HG02642 (cell line): ENCODE results near the gene EML6.

Experiments used
- ATAC-seq: cut with Tn5 transposase; IDR thresholded peaks from one replicate; pipeline ENCODE4 v1.9.1; 2021; ENCODE audit warnings: mild to moderate bottlenecking; ENCODE audit not compliant: unreplicated experiment, poor library complexity

Gene EML6

GRCh38 chr2:54902763-54903162 is 179.3 kb downstream of the EML6 start:
- no peak for ATAC-seq

DNA sequence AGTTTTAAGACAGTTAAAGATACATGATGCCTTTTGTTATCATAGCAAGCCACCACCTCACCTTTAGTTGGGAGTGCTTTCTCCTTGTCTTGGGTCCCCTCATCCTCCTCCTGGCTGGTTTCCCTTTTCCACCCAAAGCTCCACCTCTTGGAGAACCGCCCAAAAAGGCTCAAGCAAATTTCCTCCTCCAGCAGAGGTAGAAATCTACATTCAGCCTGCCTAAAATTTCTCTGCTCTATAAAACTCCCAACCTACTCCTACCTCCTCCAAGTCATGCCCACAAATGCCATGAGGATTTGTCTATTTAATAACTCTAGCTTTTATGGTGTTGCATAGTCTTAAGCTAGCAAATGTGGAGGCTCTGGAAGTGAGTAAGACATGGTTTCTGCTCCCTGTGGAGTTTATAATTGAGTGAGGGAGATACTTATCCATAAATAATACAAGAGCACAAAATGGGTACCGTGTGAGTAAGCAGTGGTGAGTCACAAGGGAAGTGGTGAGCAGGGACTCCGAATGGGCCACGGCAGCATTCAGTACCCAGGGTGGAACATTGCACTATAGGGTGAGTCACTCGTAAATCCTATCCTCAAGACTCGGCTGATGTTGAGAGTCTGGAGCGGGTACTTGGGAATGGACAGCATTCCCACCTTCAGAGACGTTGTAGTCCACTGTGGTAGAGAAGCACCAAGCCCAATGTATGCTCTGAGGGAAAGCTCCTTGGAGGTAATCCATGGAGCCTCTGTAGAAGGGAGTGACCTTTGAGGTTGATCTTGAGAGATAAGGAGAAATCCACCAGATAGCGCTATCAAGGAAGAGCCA is 180.5 kb downstream of the EML6 start:
- no peak for ATAC-seq

DNA sequence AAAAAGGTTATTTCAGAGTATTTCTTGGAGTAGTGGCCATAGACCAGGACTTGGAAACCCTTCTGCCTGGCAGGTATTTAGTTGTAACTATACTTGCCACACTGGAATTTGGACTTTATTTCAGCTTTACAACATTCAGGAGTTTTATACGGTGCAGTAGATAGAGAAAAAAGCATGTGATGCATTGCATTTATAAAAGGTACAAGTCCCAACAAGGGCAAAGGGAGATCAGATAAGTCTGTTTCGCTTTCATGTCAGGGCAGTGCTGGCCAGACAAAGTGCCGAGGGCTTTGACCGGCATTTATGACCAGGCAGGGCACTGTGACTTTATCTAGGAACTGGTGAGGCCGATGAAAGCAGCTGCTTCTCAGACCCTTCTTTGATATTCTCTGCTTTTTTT is 181.4 kb downstream of the EML6 start:
- no peak for ATAC-seq

DNA sequence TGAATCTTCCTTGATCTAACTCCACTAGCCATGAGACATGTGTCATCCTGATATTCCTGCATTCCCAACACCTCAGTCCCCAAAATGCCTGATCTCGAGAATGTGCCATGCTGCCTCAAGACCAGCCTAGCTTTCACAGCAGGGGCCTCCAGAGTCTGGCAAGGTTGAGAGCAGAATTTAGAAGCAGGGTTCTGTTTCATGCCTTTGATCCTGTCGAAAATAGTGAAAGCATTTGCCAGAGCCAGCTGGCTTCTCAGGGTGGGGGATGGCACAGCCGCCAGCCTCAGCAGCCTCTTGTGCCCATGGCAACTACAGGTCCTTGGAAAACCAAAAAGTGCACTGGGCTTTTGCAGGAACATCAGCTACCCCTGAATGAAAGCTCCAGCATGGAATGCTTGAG is 183.3 kb downstream of the EML6 start:
- ATAC-seq = no peak

DNA sequence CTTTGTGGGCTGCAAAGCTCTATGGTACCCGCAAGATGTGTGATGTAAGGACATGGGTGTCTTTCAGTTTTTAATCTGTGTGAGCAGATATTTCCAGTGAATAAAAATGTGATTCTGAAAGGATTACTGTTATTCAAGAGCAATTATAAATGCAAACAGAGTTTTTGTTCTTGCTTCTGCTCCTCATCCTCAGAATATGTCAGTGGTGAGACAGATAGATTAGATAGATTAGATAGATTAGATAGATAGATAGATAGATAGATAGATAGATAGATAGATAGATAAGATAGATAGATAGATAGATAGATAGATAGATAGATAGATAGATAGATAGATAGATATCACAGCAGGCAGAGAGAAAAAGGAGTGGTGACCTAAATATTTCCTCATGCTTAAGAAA is 184.2 kb downstream of the EML6 start:
- no peak for ATAC-seq

DNA sequence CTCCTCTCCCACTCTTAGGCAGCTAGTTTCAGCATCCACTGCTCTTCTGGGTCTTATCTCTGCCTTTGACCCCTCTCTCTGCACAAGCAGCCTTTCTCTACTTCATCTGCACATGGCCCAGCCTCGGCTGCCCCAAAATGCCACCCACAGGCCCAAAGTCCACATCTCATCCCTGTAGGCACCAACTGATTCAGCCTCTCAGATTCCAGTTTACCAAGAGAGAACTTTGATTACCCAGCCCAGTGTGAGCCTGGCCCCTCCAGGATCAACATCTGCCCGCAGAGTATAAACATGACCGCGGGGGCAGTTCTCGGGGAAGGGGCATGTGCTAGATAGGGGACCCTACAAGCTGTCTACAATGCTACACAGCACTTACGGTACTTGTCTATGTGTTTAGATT is 185.1 kb downstream of the EML6 start:
- ATAC-seq = no peak

DNA sequence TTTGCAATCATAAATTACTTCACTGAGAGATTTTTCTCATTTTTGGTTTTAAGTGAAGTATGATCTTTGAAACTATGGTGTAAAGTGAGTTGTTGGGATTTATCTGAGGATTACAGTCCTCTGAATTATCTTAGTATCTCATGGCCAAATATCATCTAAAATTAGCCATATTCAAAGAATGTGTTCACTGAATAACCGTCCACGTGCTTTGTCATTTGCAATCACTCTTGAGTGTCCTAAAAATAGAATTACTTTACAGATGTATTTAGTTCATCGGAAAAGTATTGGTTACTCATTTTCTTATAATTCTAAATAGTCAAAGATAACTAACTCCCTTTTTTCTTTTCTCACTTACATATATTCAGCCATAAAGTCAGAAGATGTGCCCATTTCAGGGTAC is 185.5 kb downstream of the EML6 start:
- ATAC-seq = no peak

DNA sequence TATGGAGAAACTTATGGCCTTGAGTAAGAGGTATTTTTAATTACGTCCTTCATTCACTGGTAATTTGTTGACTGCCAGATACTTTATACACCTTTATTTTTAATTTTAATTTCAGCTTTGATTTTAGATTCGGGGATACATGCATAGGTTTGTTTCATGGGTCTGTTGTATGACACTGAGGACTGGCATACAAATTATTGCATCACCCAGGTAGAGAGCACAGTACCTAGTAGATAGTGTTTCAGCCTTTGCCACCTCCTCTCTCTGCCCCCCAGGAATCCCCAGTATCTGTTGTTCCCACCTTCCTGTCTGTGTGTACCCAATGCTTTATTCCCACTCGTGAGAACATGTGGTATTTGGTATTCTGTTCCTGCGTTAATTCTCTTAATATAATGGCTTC is 188.8 kb downstream of the EML6 start:
- no peak for ATAC-seq

- no peak for ATAC-seq
These were observed 189.4 kb downstream of the EML6 start for GRCh38 chr2:54912893-54913292.

DNA sequence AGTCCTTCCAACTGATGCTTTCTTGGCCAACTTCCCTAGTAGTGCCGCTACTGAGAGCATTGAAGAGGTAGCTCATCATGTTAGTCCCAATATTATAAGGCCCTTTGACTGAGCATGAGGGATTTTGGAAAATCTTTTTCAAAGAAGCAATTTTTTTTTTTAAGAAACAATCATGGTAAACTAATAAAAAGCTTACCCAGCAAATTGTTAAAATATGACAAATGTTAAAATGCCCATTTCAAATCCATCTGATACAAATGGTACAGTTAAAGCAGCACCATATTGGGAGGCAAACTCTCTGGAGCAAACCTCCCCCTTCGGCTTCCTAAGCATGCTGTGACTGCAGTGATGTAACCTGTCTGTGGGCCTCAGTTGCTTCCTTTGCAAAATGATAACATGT is 191.2 kb downstream of the EML6 start:
- no peak for ATAC-seq

DNA sequence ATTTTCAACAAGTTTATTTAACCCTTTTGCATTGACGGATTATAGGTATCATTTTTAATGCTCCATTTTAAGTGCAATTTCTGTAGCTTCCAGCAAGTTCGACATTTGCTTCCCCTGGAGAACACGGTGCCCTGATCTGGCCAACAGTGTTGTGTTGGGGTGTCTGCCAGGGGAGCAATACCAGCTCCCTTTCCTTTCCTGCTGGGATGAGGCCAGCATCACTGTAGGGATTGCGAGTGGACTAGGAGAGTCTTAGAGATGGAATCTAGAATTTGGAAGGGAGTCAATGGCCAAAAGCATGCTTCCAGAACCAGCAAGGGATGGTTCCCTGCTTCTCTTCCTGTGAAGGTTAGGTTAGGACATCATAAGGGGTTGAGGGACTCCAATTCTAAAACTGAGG is 191.6 kb downstream of the EML6 start:
- no peak for ATAC-seq

GRCh38 chr2:54916637-54917036 is 193.2 kb downstream of the EML6 start:
- ATAC-seq = no peak

DNA sequence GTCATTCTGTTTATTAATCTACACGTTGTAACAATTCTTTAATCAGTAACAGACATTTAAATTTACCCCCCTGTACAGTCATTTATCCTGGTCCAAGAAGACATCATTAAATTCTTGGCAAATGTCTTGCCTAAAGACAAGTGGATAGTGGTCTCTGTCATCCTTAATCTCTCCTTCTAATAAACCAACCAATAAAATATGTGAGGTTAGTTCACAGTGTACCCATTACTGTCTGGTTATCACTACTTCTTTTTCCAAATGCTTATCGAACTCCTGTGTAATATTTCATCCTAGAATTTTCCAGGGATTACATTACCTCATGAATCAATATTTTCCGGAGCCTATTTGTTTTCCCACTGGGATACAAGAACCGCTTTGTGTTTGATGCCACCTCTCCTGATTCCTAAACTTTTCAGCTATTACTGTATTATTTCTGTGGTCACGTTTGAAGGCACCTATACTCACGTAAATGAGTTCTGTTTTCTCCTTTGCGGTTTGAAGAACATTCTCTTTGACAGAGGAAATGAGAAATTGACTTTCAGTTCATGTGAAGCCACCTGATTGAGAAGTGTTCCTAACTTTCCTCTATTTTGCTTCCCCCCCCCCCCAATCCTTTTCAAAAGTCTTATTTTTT is 195.3 kb downstream of the EML6 start:
- ATAC-seq = no peak

GRCh38 chr2:54920660-54921059 is 197.2 kb downstream of the EML6 start:
- no peak for ATAC-seq

DNA sequence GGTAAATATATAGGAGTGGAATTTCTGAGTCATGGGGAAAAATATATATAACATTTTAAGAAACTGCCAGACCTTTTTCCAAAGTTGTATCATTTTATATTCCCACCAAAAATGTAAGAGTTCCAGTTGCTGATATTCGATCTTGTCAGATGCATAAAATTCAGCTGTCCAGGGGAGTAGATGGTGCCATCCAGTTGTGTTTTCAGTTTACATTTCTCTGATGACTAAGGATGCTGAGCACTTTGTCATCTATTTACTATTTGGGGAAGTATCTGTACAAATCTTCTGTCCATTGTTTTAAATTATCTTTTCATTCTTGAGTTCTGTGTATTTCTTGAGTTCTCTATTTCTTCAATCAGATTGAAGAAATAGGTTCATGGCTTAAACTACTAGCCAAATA is 200.7 kb downstream of the EML6 start:
- no peak for ATAC-seq

DNA sequence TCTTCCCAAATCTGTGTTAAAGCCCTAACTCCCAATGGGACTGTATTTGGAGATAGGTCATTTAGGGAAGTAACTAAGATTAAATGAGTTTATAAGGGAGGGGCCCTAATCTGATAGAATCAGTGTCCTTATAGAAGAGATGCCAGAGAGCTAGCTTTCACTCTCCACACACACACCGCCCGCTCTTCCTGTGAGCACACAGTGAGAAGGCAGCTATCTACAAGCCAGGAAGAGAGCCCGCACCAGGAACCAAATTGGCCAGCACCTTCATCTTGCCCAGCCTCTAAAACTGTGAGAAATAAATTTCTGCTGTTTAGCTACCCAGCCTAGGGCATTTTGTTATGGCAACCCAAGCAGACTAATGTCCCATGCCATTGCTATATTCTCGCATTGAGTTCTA is 201.6 kb downstream of the EML6 start:
- ATAC-seq = no peak

DNA sequence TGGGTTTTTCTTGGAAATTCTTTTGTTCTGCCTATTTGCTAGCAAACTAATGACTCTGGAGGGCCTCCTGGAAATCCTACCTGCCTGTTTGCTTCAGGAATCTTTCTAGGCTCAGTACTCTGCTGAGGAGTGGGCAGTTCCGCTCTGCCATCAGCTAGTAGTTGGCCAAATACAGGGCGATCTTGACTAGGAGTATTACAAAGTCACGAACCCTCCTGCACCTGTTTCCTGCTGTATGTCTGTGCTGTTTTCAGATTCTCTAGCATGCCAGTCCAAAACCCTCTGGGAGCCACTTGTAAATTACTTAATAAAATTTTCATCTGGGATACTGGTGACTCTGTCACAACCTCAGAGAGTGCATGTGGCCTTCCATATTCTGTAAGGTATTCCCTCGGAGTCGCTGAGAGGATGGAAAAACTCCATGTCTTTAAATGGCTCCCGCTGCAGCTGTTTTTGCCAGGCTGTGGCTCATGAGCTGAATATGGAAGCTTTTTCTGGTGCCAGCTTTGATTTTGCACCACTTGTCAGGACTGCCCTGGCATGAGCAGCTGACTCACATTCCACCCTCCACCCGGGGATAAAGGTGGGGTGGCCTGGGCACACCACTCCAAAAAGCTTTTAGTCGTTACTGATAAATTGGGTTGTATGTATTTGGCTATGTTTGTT is 203.8 kb downstream of the EML6 start:
- ATAC-seq = no peak

GRCh38 chr2:54927751-54928615 is 204.5 kb downstream of the EML6 start:
- no peak for ATAC-seq

DNA sequence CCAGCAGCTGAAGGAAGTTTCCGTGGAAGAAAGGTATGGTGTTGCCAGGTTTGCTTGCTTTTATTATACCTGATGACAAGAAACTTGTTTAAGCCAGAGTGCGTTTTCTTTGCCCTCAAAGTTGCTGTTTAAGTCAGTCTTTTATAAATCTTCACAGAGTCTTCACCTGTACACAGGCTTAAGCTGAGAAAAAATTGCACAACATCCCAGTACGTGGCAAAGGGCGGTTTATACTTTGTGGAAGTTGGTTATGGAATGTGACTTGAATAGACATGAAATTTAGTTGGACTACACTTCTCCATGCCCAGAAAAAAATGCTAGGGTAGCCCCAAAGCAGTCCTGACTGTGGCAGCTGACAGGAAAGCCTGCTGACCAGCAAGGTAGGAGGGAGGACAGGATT is 205.3 kb downstream of the EML6 start:
- no peak for ATAC-seq

GRCh38 chr2:54931473-54931872 is 208.0 kb downstream of the EML6 start:
- no peak for ATAC-seq

GRCh38 chr2:54935389-54935788 is 211.9 kb downstream of the EML6 start:
- ATAC-seq = no peak
